ENCODE measurements around the gene TGFA.

TGFA gene

GRCh38 chr2:70527447-70528080 is 26.1 kb downstream of the TGFA start:
- DNase-seq (ENCODE audit: low spot score) = no peak
- H3K4me1 ChIP-seq (ENCODE audit: insufficient read depth, poor library complexity, severe bottlenecking) = peaks cover 45% of the 10 kb centered on the region
- no peaks in the 10 kb centered on the region for H3K9me3 ChIP-seq (ENCODE audit: severe bottlenecking)
- no peak for ATAC-seq (ENCODE audit: low read depth)
- no peaks in the 10 kb centered on the region for H3K27me3 ChIP-seq (ENCODE audit: insufficient read depth, poor library complexity, severe bottlenecking)
- no peak for TF ChIP-seq CTCF (IDR thresholded peaks at IDR 0.05; ENCODE audit: poor library complexity, severe bottlenecking)
- H3K4me3 ChIP-seq (ENCODE audit: severe bottlenecking) = no peak overlapping the region
- H3K36me3 ChIP-seq (ENCODE audit: low read depth) = peaks cover 19% of the 10 kb centered on the region
- H3K27ac ChIP-seq (ENCODE audit: poor library complexity, severe bottlenecking) = peak overlapping the region; percentile 97

GRCh38 chr2:70526126-70526525 is 27.5 kb downstream of the TGFA start:
- Histone ChIP-seq H3K4me1 (ENCODE audit: insufficient read depth, poor library complexity, severe bottlenecking) (peaks cover 51% of the 10 kb centered on the region), H3K4me3 (ENCODE audit: severe bottlenecking) (no peak overlapping the region), H3K36me3 (ENCODE audit: low read depth) (peaks cover 9% of the 10 kb centered on the region), H3K9me3 (ENCODE audit: severe bottlenecking) (no peaks in the 10 kb centered on the region), H3K27ac (ENCODE audit: poor library complexity, severe bottlenecking) (peak overlapping the region; percentile 97), H3K27me3 (ENCODE audit: insufficient read depth, poor library complexity, severe bottlenecking) (no peaks in the 10 kb centered on the region)
- DNase-seq (ENCODE audit: low spot score) (no peak), ATAC-seq (ENCODE audit: low read depth) (no peak)
- TF ChIP-seq CTCF (IDR thresholded peaks at IDR 0.05; ENCODE audit: poor library complexity, severe bottlenecking) = no peak

- H3K4me3 ChIP-seq (ENCODE audit: severe bottlenecking) = no peak overlapping the region
- H3K36me3 ChIP-seq (ENCODE audit: low read depth) = peaks cover 1% of the 10 kb centered on the region; the same call in 1 of the 2 replicates
- TF ChIP-seq CTCF (IDR thresholded peaks at IDR 0.05; ENCODE audit: poor library complexity, severe bottlenecking) = no peak
- H3K27ac ChIP-seq (ENCODE audit: poor library complexity, severe bottlenecking) = peak overlapping the region; percentile 97
- H3K4me1 ChIP-seq (ENCODE audit: insufficient read depth, poor library complexity, severe bottlenecking) = peaks cover 62% of the 10 kb centered on the region
- no peaks in the 10 kb centered on the region for H3K9me3 ChIP-seq (ENCODE audit: severe bottlenecking)
- no peaks in the 10 kb centered on the region for H3K27me3 ChIP-seq (ENCODE audit: insufficient read depth, poor library complexity, severe bottlenecking)
- DNase-seq (ENCODE audit: low spot score) (peak; percentile 80), ATAC-seq (ENCODE audit: low read depth) (peak; percentile 34)
Measured at GRCh38 chr2:70525032-70525431, 28.6 kb downstream of the TGFA start.

DNA sequence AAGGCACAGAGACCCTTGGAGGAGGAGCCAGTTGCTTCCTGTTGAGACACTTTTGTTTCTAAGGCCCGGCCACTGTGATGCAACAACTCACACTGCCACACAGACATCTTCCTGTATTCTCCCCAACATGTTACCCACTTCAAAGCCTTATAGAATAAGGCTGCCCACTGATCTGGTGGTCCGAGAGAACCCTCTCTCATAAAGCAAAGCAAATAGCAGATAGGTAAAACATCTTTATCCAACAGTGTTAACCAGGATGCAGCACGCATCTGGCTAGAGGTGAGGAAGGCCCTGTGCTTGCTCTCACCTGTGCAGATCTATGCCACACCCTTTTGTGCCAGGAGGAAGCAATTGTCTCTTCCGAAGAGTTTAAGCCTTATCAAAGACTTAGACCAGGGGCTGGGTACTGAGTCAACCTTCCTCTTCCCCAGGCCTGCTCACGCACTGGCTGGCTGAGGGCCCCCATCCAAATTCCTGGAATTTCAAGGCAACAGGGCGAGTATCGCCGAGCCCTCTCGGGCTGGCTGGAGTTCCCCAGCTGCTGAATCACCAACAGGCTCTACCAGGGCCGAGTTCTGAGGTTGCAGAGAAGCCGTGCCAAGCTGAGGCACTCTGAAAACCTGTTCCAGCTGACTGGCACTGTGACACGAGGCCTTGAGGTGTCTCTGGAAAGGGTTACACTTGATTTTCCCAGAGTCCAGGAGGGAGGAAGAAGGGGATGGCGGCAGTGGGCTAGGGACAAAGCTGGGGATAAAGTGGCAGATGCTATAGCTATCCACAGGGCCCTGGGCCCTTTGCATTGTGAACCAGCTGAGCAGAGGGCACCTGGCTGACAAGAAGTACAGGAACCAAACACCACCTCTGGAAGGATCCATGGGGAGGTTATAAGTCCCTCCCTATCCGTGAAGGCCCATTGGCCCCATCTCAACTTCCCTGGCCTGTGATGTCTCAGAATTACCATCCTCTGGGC is 29.3 kb downstream of the TGFA start:
- Histone ChIP-seq H3K27ac (ENCODE audit: poor library complexity, severe bottlenecking) (peak overlapping the region; percentile 97), H3K27me3 (ENCODE audit: insufficient read depth, poor library complexity, severe bottlenecking) (no peaks in the 10 kb centered on the region), H3K36me3 (ENCODE audit: low read depth) (peaks cover 5% of the 10 kb centered on the region; the same call in 1 of the 2 replicates), H3K9me3 (ENCODE audit: severe bottlenecking) (no peaks in the 10 kb centered on the region), H3K4me3 (ENCODE audit: severe bottlenecking) (no peak overlapping the region), H3K4me1 (ENCODE audit: insufficient read depth, poor library complexity, severe bottlenecking) (peaks cover 69% of the 10 kb centered on the region)
- DNase-seq (ENCODE audit: low spot score) (peak; percentile 97), ATAC-seq (ENCODE audit: low read depth) (peak; percentile 90)
- no peak for TF ChIP-seq CTCF (IDR thresholded peaks at IDR 0.05; ENCODE audit: poor library complexity, severe bottlenecking)

Data from RWPE2 (cell line).